NCI-H146 treated with DMSO at 0.1 percent for 48 hours (cell line): ENCODE measurements around the gene RABEP2.

ENCODE experiments used
- DNase-seq: peaks from one replicate; lab custom pipeline; 2025; ENCODE audit not compliant: unreplicated experiment; lab: John Stamatoyannopoulos, UW

RABEP2 gene

DNA sequence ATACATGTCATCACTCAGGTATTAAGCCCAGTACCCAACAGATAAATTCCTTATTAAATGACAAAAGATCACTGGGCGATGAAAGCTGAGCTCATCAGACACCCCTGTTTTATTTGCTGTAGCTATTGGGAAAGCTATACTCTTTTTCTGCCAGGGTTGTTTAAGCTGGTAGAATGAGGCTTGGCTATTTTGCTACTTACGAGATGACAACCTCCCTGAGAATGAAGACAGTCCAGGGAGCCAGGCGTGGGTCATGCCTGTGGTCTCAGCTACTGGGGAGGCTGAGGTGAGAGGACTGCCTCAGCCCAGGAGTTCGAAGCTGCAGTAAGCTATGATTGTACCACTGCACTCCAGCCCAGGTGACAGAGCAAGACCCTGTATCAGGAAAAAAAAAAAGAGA lies 65.7 kb downstream of the RABEP2 start:
- no peak for DNase-seq

DNA sequence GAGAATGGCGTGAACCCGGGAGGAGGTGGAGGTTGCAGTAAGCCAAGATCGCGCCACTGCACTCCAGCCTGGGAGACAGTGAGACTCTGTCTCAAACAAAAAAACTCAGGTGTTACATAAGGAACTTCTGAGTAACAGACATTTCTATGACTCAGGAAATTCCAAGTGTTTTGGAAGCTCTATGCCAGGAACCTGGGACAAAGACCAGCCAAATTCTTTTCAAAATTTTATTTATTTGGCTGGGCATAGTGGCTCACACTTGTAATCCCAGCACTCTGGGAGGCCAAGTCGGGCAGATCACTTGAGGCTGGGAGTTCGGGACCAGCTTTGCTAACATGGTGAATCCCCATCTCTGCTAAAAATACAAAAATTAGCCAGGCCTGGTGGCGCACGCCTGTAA lies 66.6 kb downstream of the RABEP2 start:
- no peak for DNase-seq
